Smooth muscle cell (in vitro differentiated cells): ENCODE measurements around the gene ZNF283. TPM values are rescaled to one million over a fixed set of nuclear protein-coding genes. Genes with fewer than 3 reads are reported as not detected.

Source experiments
- polyA plus RNA-seq: library from polyadenylated mRNA; unstranded; fragments of >200 nt; fragmentation: Nextera tagmentation; extraction: Ambion mirVana; gene quantifications from 2 replicates; pipeline ENCODE4 v1.2.1, GENCODE V29; 2016
- total RNA-seq: library from RNA; depleted of rRNA; stranded (reverse); fragments of >200 nt; gene quantifications from 2 replicates; pipeline ENCODE4 v1.2.3, GENCODE V29; 2014

Gene ZNF283
- total and polyA plus RNA-seq, 2 experiments from 2014 or later = 1.5 to 4.1 TPM

Other genes starting within 250 kb of the ZNF283 start
- 11.1 and 13.1 TPM in 2 replicates for gene IRGQ, start 231.2 kb upstream of the ZNF283 start, total RNA-seq
- gene IRGQ, start 231.2 kb upstream of the ZNF283 start, polyA plus RNA-seq = 13.1 and 14.3 TPM in 2 replicates
- 2.7 and 10.7 TPM in 2 replicates for gene ZNF576, start 230.7 kb upstream of the ZNF283 start, total RNA-seq
- 13.7 and 14.5 TPM in 2 replicates for gene ZNF576, start 230.7 kb upstream of the ZNF283 start, polyA plus RNA-seq
- 0.09 and 0.27 TPM in 2 replicates for gene SRRM5, start 215.2 kb upstream of the ZNF283 start, total RNA-seq
- 0.34 TPM in 1 of 2 replicates, not detected in the other for gene SRRM5, start 215.2 kb upstream of the ZNF283 start, polyA plus RNA-seq
- 12.9 and 20.3 TPM in 2 replicates for gene ZNF428, start 207.7 kb upstream of the ZNF283 start, total RNA-seq
- gene ZNF428, start 207.7 kb upstream of the ZNF283 start, polyA plus RNA-seq = 61.4 and 63.1 TPM in 2 replicates
- gene CADM4, start 187.5 kb upstream of the ZNF283 start, total RNA-seq = 2.4 and 3.7 TPM in 2 replicates
- 1.9 and 8.3 TPM in 2 replicates for gene CADM4, start 187.5 kb upstream of the ZNF283 start, polyA plus RNA-seq
- 67.0 and 105 TPM in 2 replicates for gene PLAUR, start 157.2 kb upstream of the ZNF283 start, total RNA-seq
- 107 and 115 TPM in 2 replicates for gene PLAUR, start 157.2 kb upstream of the ZNF283 start, polyA plus RNA-seq
- gene IRGC, start 111.2 kb upstream of the ZNF283 start, total RNA-seq = not detected in 2 replicates
- not detected in 2 replicates for gene IRGC, start 111.2 kb upstream of the ZNF283 start, polyA plus RNA-seq
- gene SMG9, start 72.4 kb upstream of the ZNF283 start, total RNA-seq = 12.8 and 13.2 TPM in 2 replicates
- 39.2 and 46.6 TPM in 2 replicates for gene SMG9, start 72.4 kb upstream of the ZNF283 start, polyA plus RNA-seq
- 4.0 and 5.4 TPM in 2 replicates for gene KCNN4, start 46.3 kb upstream of the ZNF283 start, total RNA-seq
- gene KCNN4, start 46.3 kb upstream of the ZNF283 start, polyA plus RNA-seq = 1.7 and 14.9 TPM in 2 replicates
- gene LYPD5, start 24.9 kb upstream of the ZNF283 start, total RNA-seq = 3.1 and 6.9 TPM in 2 replicates
- gene LYPD5, start 24.9 kb upstream of the ZNF283 start, polyA plus RNA-seq = 1.2 and 2.7 TPM in 2 replicates
- 11.3 and 12.5 TPM in 2 replicates for gene ZNF404, start 56.6 kb downstream of the ZNF283 start, total RNA-seq
- gene ZNF404, start 56.6 kb downstream of the ZNF283 start, polyA plus RNA-seq = 8.6 and 10.2 TPM in 2 replicates
- gene ZNF45, start 108.0 kb downstream of the ZNF283 start, total RNA-seq = 6.1 and 14.8 TPM in 2 replicates
- 5.7 and 6.7 TPM in 2 replicates for gene ZNF45, start 108.0 kb downstream of the ZNF283 start, polyA plus RNA-seq
- 4.9 and 6.6 TPM in 2 replicates for gene ZNF221, start 123.9 kb downstream of the ZNF283 start, total RNA-seq
- gene ZNF221, start 123.9 kb downstream of the ZNF283 start, polyA plus RNA-seq = 1.3 and 1.9 TPM in 2 replicates
- gene ZNF155, start 156.9 kb downstream of the ZNF283 start, total RNA-seq = 4.1 and 11.9 TPM in 2 replicates
- 1.2 and 5.5 TPM in 2 replicates for gene ZNF155, start 156.9 kb downstream of the ZNF283 start, polyA plus RNA-seq
- 10.0 and 17.3 TPM in 2 replicates for gene ZNF230, start 175.6 kb downstream of the ZNF283 start, total RNA-seq
- 1.2 and 4.4 TPM in 2 replicates for gene ZNF230, start 175.6 kb downstream of the ZNF283 start, polyA plus RNA-seq
- gene ZNF222, start 198.1 kb downstream of the ZNF283 start, total RNA-seq = 5.3 and 13.5 TPM in 2 replicates
- gene ZNF222, start 198.1 kb downstream of the ZNF283 start, polyA plus RNA-seq = 5.2 and 5.9 TPM in 2 replicates
- 5.5 and 10.2 TPM in 2 replicates for gene ZNF223, start 224.7 kb downstream of the ZNF283 start, total RNA-seq
- 5.1 and 6.6 TPM in 2 replicates for gene ZNF223, start 224.7 kb downstream of the ZNF283 start, polyA plus RNA-seq
- 2.4 and 3.2 TPM in 2 replicates for gene ZNF284, start 244.8 kb downstream of the ZNF283 start, total RNA-seq
- gene ZNF284, start 244.8 kb downstream of the ZNF283 start, polyA plus RNA-seq = 0.91 and 1.3 TPM in 2 replicates